Coronary artery (tissue), 2 donors: ENCODE data around the gene SRSF7.

Experiments used
- DNase-seq: peaks from one replicate; pipeline ENCODE4 v3.0.0-alpha.2; 2017; ENCODE audit warnings: low spot score
- H3K27ac ChIP-seq, 2 donors: fragments of 200-600 bp; sonication (generic); one replicate each; pipeline ENCODE4 v1.5.1; 2016 to 2019
- H3K4me3 ChIP-seq: fragments of 200-600 bp; sonication (generic); 2 replicates; pipeline ENCODE4 v1.5.1; 2016; ENCODE audit warnings: mild to moderate bottlenecking, moderate library complexity
- CTCF ChIP-seq: fragments of 200-600 bp; sonication (generic); IDR thresholded peaks from one replicate; pipeline ENCODE4 v1.5.1; 2019; ENCODE audit warnings: antibody characterized with exemption

The SRSF7 gene

DNA sequence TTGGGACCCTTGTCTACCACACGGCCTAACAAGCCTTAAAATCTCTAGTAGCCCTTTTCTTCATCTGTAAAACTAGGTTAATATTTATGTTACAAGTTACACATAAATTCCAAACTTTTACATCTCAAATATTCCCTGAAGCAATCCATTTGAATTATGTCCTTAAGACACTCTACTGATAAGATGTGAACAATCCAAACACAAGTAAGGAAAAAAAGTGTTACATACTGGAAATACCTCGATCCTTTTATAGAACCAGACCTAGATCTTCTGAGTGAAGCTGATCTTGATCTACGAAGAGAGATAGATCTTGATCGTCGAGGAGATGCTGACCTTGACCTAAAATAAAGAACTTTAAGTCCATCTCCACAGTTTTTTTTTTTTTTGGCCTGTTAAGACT, 3.3 kb downstream of the SRSF7 start:
- TF ChIP-seq CTCF = no peak
- no peak overlapping the region for H3K4me3 ChIP-seq
- DNase-seq = no peak
- no peak overlapping the region for H3K27ac ChIP-seq

- Histone ChIP-seq H3K4me3 (no peak overlapping the region), H3K27ac (peak overlapping the region in 1 of 2 donors; percentile 19)
- TF ChIP-seq CTCF = no peak
- DNase-seq = no peak
Observed at GRCh38 chr2:38747007-38747424, 4.1 kb downstream of the SRSF7 start.

GRCh38 chr2:38745267-38745666, 5.9 kb downstream of the SRSF7 start:
- H3K4me3 ChIP-seq = no peak overlapping the region
- TF ChIP-seq CTCF = no peak
- no peak overlapping the region for H3K27ac ChIP-seq
- no peak for DNase-seq

GRCh38 chr2:38744399-38744780, 6.8 kb downstream of the SRSF7 start:
- no peak for DNase-seq
- no peak overlapping the region for H3K4me3 ChIP-seq
- no peak for TF ChIP-seq CTCF
- H3K27ac ChIP-seq = no peak overlapping the region

DNA sequence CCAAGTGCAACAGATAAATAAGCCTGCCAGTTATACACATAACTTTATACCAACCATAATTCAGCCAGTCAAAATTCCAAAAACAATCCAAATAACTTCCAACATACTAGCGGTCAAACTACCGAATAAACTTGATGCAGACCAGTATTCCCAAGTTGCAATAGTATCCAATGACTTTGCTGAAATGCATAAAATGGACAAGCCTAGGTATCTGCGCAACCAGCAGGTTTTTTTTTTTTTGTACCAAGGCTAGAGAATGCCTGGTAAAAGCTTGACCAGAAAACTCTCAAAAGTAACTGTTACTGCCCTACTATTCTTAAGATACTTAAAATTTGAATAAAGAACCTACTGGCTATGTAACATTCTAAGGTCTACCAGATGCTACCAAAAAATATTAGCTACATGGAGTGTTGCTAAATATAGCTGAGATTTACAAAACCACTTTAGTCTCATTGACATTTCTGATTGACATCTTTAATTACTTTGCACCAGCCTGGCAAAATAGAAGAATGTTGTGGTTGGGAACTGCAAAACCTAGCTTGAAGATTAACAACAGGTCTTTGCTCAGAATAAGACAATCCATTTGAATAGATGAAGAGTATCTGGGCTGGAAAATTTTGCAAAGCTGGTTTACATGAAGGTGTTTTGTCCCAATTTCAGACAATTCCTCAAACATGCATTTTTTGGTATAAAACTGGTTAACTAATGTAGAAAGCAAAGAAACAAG, 7.3 kb downstream of the SRSF7 start:
- DNase-seq = no peak
- H3K27ac ChIP-seq = no peak overlapping the region
- no peak for TF ChIP-seq CTCF
- no peak overlapping the region for H3K4me3 ChIP-seq

- H3K4me3 ChIP-seq = no peak overlapping the region
- H3K27ac ChIP-seq = no peak overlapping the region
- TF ChIP-seq CTCF = no peak
- no peak for DNase-seq
Observed at GRCh38 chr2:38742797-38743559, 8.2 kb downstream of the SRSF7 start.
